HG03039 (cell line): Measurements from ENCODE around the gene NOTCH3.

ENCODE experiments used
- ATAC-seq: cut with Tn5 transposase; IDR thresholded peaks from one replicate; pipeline ENCODE4 v1.9.1; 2021; ENCODE audit warnings: mild to moderate bottlenecking, moderate library complexity; ENCODE audit not compliant: unreplicated experiment

Gene NOTCH3

DNA sequence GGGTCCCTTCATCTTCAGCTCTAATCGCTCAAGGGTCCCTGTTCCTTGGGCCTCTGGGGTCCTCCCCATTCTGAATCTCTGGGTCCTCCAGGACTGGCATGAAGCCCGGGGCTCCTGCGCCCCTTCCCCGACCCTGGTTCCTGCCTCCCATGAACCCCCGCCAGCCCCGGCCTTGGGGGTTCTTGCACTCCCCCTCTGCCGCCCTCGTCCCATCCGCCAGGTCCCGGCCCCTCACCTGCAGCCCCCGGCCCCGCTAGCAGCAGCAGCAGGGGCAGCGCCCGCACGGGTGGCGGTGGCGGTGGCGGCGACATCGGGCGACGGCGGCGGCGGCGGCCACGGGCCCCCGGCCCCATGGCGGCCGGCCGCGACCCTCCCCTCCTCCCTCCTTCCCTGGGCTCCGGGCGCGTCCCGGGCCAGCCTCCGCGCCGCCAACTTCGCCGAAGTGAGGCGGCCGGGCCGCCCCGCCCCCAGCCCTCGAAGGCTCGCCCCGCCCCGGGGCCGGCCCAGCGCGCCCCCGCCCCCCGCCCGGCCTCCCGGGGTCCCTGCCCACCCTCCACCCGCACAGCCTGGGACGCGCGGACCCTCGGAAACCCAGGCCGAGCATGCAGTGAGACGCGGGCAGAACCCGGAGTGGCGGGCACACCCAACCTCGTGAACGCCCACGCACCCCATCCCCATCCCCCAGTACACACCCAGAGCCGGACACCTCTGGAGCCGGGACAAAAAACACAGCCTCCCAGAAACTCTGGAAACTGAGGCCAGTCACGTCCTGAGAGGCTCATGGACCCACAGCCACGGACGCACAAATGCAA, at the start of gene NOTCH3:
Gene NOTCH3 (minus strand): TSS at position 443 of the 812 bp plus-strand sequence. CDS start 90 bp downstream, at position 353.
- ATAC-seq = no peak

- ATAC-seq = no peak
These were observed 49.8 kb upstream of the NOTCH3 start for GRCh38 chr19:15250640-15250993.

DNA sequence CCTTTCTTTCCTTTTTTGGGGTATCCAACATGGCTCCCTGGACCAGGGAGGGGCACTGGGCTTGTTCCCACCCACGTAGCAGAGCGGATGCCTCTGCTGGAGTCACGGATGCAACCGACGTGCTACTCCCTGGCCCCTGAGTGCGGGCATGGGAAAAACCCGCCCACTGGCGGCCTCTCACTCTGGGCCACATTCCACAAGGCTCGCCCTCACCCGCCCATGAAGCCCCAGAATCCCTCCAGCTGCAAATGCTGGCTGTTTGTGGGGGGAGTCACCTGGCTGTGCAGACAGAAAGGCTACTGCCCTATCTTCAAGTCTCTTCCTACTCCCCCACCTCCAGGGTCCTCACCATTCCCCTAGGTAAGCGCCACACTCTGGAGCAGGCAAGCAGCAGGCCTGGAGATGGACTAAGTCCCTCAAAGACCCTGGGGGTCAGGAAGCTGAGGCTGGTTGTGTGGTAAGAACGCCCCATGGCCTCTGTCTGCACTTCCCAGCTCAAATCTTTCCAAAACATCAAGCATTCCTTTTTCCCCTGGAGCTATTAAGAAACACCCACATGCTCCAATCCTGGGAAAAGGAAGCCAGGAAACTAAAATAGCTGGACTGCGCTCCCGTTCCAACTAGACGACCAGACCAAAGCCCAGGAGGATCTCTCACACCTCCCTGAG, 49.3 kb upstream of the NOTCH3 start:
- no peak for ATAC-seq

GRCh38 chr19:15249528-15249874, 48.7 kb upstream of the NOTCH3 start:
- ATAC-seq = no peak

DNA sequence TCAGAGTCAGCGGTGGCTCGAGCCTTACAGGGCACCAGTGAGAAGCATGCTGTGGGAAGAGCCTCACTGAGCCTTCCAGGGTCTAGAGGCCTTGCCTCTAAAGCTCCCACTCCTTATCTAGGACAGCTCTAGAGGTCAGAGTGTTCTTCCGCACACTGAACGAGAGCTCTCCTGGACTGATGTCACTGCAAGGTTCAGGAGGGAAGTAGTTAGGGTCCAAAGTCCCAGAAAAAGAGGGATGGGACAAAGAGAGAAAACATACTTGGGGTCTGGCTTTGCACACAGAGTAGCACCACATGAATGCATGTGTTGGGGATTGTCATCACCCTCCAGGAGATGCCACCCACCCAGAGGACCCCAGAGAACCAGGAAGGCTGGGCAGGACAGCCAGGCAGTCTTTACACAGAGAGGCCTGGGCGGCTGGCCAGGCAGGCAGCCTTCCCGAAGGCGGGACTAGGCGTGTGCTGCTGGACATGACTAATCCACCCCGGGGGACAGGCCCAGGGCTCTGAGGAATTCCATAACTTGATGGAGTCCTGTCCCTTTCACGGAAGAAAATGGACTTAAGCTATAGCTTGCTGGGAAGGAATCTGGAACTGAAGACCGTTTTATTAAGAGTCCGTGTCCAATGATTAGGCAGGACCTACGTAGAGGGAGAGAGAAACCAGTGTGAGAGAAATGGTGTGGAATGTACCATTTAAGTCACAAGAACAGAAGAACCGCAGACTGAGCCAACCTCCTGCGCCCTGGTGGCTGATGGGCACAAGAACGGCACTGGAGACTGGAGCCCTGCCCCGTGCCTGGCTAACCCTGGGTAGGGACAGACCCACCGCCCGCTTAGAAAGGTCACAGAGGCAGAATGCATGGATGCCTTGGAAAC, 48.1 kb upstream of the NOTCH3 start:
- no peak for ATAC-seq

GRCh38 chr19:15248106-15248505, 47.3 kb upstream of the NOTCH3 start:
- ATAC-seq = no peak

DNA sequence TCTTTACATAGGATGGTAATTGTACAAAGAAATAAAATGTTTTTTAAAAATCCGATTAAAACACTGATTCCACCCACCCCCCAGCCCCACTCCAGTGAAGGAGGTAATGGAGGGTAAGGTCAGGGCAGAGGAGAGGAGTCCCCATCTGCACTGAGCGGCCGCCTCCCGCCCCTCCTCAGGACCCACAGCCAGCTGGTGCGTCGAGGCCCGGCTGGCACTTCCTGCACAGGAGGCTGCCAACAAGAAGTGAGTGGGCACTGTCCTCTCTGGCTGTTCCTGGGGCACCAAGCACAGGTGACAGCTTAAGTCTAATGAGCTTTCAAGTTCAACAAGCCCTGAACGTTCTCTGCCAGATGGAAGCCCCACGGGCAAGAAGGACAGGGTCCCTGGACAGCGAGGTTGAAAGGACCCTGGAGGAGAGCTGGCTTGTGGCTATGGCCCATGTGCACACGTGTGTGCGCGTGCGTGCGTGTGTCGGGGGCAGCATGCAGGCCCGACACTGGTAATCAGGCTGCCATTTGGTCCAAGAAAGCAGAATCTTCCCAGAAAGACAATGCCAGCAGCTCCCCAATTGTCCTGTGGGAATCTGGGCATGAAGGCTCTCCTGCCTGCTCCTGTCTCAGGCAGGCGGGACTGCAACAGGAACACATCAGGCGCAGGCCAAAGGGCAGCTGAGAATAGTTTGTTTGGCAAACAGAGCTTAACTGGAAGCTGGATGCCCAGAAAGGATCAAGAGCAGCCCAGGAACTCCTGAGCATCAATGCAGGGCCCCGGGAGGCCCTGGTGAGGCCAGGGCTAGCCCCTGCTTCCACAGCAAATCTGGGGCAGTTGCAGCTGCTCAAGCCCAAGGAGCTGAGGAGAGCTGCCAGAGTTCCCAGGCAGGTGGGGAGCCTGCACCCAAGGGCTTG, 46.6 kb upstream of the NOTCH3 start:
- ATAC-seq = no peak

- ATAC-seq = no peak
These were observed 45.3 kb upstream of the NOTCH3 start for GRCh38 chr19:15246198-15246481.

DNA sequence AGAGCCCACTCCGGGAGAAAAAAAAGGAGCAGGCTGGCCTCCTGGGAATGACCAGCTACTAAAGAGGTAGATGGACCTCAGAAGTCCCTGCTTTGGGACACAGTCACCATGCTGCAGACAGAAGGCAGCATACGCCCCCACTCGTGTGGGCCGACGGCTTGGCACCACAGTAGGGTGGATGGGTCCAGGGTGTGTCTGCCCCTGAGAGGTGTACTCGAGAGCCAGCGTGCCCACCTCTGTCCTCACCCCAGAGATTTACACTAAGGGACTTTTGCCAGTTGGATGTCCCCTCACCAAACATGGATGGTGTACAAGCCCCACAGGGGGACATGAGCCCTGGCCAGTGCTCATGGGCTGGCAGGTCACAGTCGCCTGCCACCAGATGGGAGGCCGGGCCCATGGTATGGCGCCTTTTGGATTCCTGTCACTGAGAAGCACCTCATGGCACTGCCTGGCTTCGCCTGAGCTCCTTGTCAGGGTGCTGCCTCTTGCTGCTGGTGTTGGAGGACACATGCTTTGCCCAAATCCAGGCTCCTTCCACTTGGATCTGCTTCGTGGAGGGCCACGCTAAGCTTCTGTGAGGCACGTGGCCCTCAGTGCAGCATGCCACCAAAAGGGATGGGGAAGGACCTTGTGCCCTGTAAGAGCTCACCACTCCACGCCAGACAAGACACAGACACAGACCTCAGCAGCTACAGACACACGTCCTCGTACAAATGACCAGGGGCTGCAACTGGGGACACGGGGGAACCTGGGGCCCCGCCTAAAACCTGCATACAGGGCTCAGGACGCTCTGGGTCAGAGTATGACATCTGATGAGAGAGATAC, 44.8 kb upstream of the NOTCH3 start:
- ATAC-seq = no peak

DNA sequence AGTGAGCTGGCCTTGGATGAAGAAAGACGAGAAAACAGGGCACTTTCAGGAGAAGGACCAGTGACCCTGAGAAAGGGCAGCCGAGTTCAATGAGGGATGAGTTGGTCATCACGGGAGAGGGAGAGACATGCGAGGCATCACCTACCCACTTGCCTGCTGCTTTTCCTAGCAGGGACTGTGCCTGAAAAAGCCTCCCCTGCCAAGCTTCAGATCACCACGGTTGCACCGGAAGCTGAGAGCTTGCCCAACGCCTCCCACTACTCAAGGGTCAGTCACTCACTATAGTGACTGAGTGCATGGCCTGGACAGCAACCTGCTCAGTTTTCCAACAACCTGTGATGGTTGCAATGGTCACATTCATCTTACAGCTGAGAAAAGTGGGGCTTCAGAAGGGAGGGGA, 44.0 kb upstream of the NOTCH3 start:
- no peak for ATAC-seq

DNA sequence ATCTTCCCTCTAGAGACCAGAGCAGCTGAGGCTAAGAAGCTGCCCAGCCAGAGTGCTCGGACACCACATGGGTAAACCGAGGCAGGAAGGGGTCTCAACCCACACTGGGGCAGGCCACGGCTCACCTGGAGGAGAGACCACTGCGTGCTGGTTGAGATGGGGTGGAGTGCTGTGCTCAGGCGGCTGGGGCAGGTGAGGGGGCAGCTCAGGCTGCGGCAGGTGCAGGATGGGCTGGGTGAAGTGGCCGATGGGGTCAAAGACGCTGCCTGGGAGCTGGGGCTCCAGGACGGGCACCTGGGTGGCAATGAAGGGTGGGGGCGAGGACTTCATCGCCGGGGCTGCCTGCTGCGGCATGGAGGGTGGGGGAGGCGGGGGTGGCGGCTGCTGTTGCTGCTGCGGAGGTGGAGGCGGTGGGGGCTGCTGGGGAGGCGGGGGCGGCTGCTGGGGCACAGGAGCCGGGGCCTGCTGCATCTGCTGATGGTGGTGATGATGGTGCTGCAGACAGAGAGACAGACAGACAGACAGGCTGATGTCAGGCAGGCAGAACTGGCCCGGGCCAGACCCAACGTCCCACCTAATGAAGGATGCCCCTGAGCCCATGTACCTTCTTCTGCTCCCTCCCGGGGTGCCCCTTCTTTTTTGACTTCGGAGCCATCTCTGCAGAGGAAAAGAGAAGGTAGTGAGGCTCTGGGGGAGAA, 43.5 kb upstream of the NOTCH3 start:
- ATAC-seq = no peak

- ATAC-seq = no peak
These were observed 42.6 kb upstream of the NOTCH3 start for GRCh38 chr19:15243236-15243957.

GRCh38 chr19:15241259-15241910, 40.6 kb upstream of the NOTCH3 start:
- no peak for ATAC-seq

DNA sequence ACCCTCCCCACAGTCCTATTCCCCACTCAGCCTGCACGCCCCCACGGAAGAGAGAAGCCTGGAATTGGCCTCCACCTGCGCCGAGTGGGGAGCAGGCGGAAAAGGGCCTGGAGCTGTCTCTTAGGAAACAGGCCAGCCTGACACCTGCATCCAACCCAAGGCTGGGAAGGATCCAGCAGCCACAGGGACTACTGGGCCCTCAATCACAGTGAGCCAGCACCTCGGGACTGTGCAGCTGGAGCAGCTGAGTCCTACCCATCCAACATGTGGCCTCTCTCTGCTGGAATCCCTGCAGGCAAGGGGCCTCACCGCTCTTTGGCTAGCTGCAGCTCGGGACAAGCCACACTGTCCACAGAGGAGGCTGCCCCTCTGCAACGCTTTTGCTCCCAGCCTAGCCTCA, 39.7 kb upstream of the NOTCH3 start:
- ATAC-seq = no peak

- no peak for ATAC-seq
These were observed 38.6 kb upstream of the NOTCH3 start for GRCh38 chr19:15239337-15239949.

DNA sequence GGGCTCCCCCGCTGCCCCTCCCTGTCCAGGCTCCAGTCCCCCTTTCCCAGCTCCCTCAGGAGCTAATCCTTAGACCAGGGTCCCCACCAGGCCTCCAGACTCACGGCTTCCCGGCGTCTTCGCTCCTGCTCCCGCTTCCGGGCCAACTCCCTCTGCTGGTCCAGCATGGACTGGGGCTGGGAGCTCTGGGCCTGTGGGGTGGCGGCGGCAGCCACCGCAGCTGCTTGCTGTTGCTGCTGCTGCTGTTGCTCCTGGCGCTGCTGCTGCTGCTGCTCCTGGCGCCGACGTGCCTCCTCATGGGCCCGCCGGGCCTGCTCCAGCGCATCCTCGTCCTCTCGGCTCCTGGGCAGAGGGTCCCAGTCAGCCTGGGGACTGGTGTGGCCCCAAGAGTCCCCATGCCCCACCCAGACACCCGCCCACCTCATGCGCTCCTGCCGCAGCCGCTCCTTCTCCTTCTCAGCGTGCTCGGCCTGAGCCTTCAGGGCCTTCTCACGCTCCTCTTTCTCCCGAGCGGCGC, 37.9 kb upstream of the NOTCH3 start:
- ATAC-seq = no peak
